GM10248 (cell line): ENCODE results near the gene CDKN2C.
A peak's percentile ranks its signal among the peaks of the same experiment; 100 is the strongest.

ENCODE experiments used
- CTCF ChIA-PET: fragments of 300-600 bp; sonication (Branson Sonifier 250); formaldehyde crosslinking; extraction: SDS; loops from one replicate; lab custom pipeline; 2021; ENCODE audit warnings: antibody characterized with exemption; lab: Yijun Ruan, JAX
- POLR2A ChIA-PET: fragments of 350-650 bp; sonication (Branson Sonifier 250); formaldehyde crosslinking; extraction: SDS; loops from one replicate; lab custom pipeline; 2020; ENCODE audit warnings: antibody characterized with exemption; lab: Yijun Ruan, JAX
- DNase-seq: peaks from one replicate; pipeline ENCODE4 v3.0.0; 2012; ENCODE audit errors: extremely low spot score
- CTCF ChIP-seq: IDR thresholded peaks from 2 replicates; pipeline ENCODE4 v1.5.1; 2012; ENCODE audit warnings: mild to moderate bottlenecking, low read depth; ENCODE audit errors: extremely low read depth, missing control alignments, control extremely low read depth

The CDKN2C gene

GRCh38 chr1:50974618-50974935 lies 4.5 kb downstream of the CDKN2C start:
- ChIA-PET POLR2A (no interaction called here), CTCF (no interaction called here)
- no peak for DNase-seq
- TF ChIP-seq CTCF = no peak

GRCh38 chr1:50975436-50975835 lies 5.4 kb downstream of the CDKN2C start:
- no peak for TF ChIP-seq CTCF
- ChIA-PET CTCF (no interaction called here), POLR2A (no interaction called here)
- DNase-seq = no peak

GRCh38 chr1:50976111-50976889 lies 6.3 kb downstream of the CDKN2C start:
- POLR2A ChIA-PET = interaction anchor here (0.9 kb wide), 1 partner anchor 8 kb away, joined by 9 read pairs; no protein-coding TSS in a partner anchor
- CTCF ChIA-PET = interaction anchor here (0.8 to 3.0 kb wide), 3 partner anchors 8 to 102 kb away, joined by 3 to 11 read pairs (median 9); no protein-coding TSS in a partner anchor
- no peak for DNase-seq

GRCh38 chr1:50976890-50977574 lies 7.0 kb downstream of the CDKN2C start:
- no peak for TF ChIP-seq CTCF
- ChIA-PET CTCF (interaction anchor here (0.8 to 3.0 kb wide), 5 partner anchors 7 to 103 kb away, joined by 3 to 11 read pairs (median 6); partner anchors contain the start of genes CDKN2C and FAF1), POLR2A (interaction anchor here (0.9 kb wide), 1 partner anchor 9 kb away, joined by 9 read pairs; no protein-coding TSS in a partner anchor)
- peak; percentile 66 for DNase-seq

More at GRCh38 chr1:50976111-50976889, 6.3 kb downstream of the CDKN2C start:
- no peak for TF ChIP-seq CTCF

- peak; percentile 64 for DNase-seq
- TF ChIP-seq CTCF = no peak
- ChIA-PET CTCF (interaction anchor here (0.8 to 3.0 kb wide), 6 partner anchors 8 to 103 kb away, joined by 3 to 11 read pairs (median 6); partner anchors contain the start of genes CDKN2C and FAF1), POLR2A (interaction anchor here (0.9 kb wide), 1 partner anchor 9 kb away, joined by 9 read pairs; no protein-coding TSS in a partner anchor)
These were observed 7.6 kb downstream of the CDKN2C start for GRCh38 chr1:50977575-50978143.
